Pancreas (tissue), 10 donors: ENCODE results near the gene RAD51B. TPM values are rescaled to one million over a fixed set of nuclear protein-coding genes. Genes with fewer than 3 reads are reported as not detected.
"Not testable (repeated sequence)": the region's sequence is repeated elsewhere in the genome, so short reads cannot be mapped to it uniquely, and the experiment has no call there.

Source experiments
- ATAC-seq, 4 donors: fragments of 200-7000 bp; cut with Tn5 transposase; one replicate each; pipeline versions ENCODE4 v1.8.0 to v1.9.1; 2020; ENCODE audit warnings: mild to moderate bottlenecking in 4 of 4, moderate library complexity in 4 of 4
- DNase-seq, 6 donors: peaks; one replicate each; pipeline ENCODE4 v3.0.0-alpha.2; 2020
- FAIRE-seq: peaks from 2 replicates; lab custom pipeline; 2012; peaks lifted over from hg19 to GRCh38; lab: Jason Lieb, UNC
- H3K27ac ChIP-seq, 4 donors: fragments of 200-600 bp; sonication (generic); 1 replicate in 3 of 4; 2 replicates in 1 of 4; pipeline versions ENCODE4 v1.5.0 to v1.8.0; 2020
- H3K27me3 ChIP-seq, 4 donors: fragments of 200-600 bp; one replicate each; pipeline ENCODE4 v1.8.0; 2021
- H3K36me3 ChIP-seq, 3 donors: fragments of 200-600 bp; sonication (generic) in 1 of 3; one replicate each; pipeline versions ENCODE4 v1.5.0 to v1.8.0; 2020 to 2021
- H3K4me1 ChIP-seq, 3 donors: fragments of 200-600 bp; one replicate each; pipeline ENCODE4 v1.8.0; 2021
- H3K4me3 ChIP-seq, 4 donors: fragments of 200-600 bp; sonication (generic) in 2 of 4; one replicate each; pipeline versions ENCODE4 v1.5.0 to v1.8.0; 2020 to 2021
- H3K9me3 ChIP-seq, 4 donors: fragments of 200-600 bp; one replicate each; pipeline ENCODE4 v1.8.0; 2021
- WGBS, 2 donors: extraction: QIAGEN DNeasy Blood & Tissue Kit; methylation state at CpG; one replicate each; pipeline ENCODE4 v1.1.7; 2013; 5-methylcytosine and 5-hydroxymethylcytosine counted together
- intact Hi-C, 3 donors: fragments of 100-400 bp; cut with DNase I; formaldehyde crosslinking; loops; one replicate each; pipeline versions ENCODE4 v1.11.1 to v1.14.2; 2022
- polyA plus RNA-seq, 2 donors: library from polyadenylated mRNA; stranded (reverse); fragments of 200-250 nt; gene quantifications; one replicate each; pipeline ENCODE4 v1.2.3, GENCODE V29; 2013
- total RNA-seq, 6 donors: library from RNA; stranded (reverse); fragmentation: NEBNext Ultra II Directional in 4 of 6; extraction: Animal tissue kit (Norgen Biotek cat#: 25700) in 4 of 6; gene quantifications; one replicate each; pipeline versions ENCODE4 v1.2.1 to v1.2.4, GENCODE V29; 2021 to 2023
- TF ChIP-seq, protein P1 (sequence below), 4 donors: fragments of 200-600 bp; sonication (generic) in 3 of 4; IDR thresholded peaks; one replicate each; pipeline versions ENCODE4 v1.5.0 to v1.8.0; 2021; ENCODE audit warnings: antibody characterized with exemption in 4 of 4
- donor health status: healthy with polysubstance abuse.
- donor health status: DM: no; HTN: no; CAD: no; lungs with moderate emphysema.
- donor health status: DM: no; HTN: no; CAD: no.
- donor health status: control.
- donor health status: control.
- donor health status: Bipolar disorder and iron deficiency.
- donor health status: DM: yes; HTN: yes; CAD: no.
- donor health status: DM: no; HTN: no; CAD: no.
- donor health status: DM: no; HTN: no; CAD: no.
- donor health status: DM: yes; HTN: yes; CAD: no.

Gene RAD51B
- total and polyA plus RNA-seq, 8 donors = 1.1 to 17.3 (median 5.8) TPM

- 92% methylated on average over 6 of the region's 6 CpGs for WGBS, 2 donors
- DNase-seq = no peak
- Histone ChIP-seq H3K36me3 (no peaks in the 10 kb centered on the region), H3K4me1 (no peaks in the 10 kb centered on the region), H3K27me3 (no peaks in the 10 kb centered on the region), H3K27ac (no peak overlapping the region), H3K9me3 (no peaks in the 10 kb centered on the region), H3K4me3 (no peak overlapping the region)
- ATAC-seq = no peak
- intact Hi-C loops = no loop called here
- TF ChIP-seq, protein P1, sequence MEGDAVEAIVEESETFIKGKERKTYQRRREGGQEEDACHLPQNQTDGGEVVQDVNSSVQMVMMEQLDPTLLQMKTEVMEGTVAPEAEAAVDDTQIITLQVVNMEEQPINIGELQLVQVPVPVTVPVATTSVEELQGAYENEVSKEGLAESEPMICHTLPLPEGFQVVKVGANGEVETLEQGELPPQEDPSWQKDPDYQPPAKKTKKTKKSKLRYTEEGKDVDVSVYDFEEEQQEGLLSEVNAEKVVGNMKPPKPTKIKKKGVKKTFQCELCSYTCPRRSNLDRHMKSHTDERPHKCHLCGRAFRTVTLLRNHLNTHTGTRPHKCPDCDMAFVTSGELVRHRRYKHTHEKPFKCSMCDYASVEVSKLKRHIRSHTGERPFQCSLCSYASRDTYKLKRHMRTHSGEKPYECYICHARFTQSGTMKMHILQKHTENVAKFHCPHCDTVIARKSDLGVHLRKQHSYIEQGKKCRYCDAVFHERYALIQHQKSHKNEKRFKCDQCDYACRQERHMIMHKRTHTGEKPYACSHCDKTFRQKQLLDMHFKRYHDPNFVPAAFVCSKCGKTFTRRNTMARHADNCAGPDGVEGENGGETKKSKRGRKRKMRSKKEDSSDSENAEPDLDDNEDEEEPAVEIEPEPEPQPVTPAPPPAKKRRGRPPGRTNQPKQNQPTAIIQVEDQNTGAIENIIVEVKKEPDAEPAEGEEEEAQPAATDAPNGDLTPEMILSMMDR (IDR thresholded peaks at IDR 0.05) = no peak
- FAIRE-seq = no peak
These were observed 221.2 kb downstream of the RAD51B start for GRCh38 chr14:68040633-68041369.

DNA sequence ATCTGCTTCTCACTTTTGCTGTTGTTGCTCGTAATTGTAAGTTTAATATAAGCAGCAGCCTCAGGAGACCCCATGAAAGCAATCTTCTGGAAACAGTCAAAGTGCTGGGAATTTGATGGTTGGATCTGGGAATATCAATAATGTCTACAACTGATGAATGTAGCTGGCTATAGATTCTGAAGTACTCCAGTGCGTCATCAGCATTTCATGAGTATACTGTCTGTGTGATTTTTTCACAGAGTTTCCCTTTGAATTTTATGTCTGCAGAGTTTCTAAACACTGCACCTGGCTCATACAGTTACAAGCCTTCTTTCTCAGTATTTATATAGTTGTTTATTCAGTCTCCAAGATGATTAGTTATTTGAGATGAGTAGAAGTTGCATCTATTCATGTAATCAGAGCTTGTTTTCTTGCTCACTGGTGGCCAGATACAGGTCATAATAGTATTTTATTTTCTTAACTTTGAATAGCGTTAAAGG, 222.3 kb downstream of the RAD51B start:
- no peak overlapping the region for H3K4me3 ChIP-seq
- FAIRE-seq (no peak), DNase-seq (no peak), ATAC-seq (no peak)
- no peak overlapping the region for H3K27ac ChIP-seq
- H3K36me3 ChIP-seq = no peaks in the 10 kb centered on the region
- H3K4me1 ChIP-seq = no peaks in the 10 kb centered on the region
- TF ChIP-seq, protein P1 (IDR thresholded peaks at IDR 0.05) = no peak
- H3K27me3 ChIP-seq = no peaks in the 10 kb centered on the region
- WGBS, 2 donors = 91% methylated on average over 3 of the region's 3 CpGs
- no peaks in the 10 kb centered on the region for H3K9me3 ChIP-seq
- intact Hi-C loops = no loop called here

DNA sequence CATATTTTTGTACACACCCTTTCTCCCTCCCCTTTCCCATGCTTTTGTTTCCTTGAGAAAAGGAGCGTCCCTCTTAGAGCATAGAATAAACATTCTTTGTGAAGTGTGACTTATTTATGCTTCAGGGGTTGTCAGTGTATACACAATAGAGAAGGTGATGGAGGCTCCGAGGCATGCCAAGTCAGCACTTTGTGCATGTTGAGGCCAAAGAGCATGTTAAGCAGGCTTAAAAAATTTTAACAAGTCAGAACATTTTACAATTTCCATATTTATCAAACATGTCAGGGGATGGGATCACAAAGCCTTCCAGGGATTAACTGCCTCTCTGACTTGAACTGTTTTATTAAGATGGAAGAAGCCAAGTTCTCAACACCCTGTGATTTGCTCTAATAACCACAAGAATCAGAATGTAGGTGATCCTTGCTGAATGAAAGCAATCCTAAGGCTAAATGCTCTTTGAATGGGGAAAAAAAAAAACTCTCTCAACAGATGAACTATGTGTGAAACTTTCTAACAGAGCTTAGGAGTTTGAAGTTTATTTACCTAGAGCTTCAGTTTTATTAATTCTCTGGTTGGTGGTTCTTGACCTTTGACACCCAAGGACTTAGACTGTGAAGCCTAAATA, 223.1 kb downstream of the RAD51B start:
- Histone ChIP-seq H3K36me3 (no peaks in the 10 kb centered on the region), H3K4me1 (no peaks in the 10 kb centered on the region), H3K27me3 (no peaks in the 10 kb centered on the region), H3K9me3 (no peaks in the 10 kb centered on the region), H3K27ac (no peak overlapping the region), H3K4me3 (no peak overlapping the region)
- TF ChIP-seq, protein P1 (IDR thresholded peaks at IDR 0.05) = no peak
- FAIRE-seq (no peak), ATAC-seq (no peak), DNase-seq (no peak)
- intact Hi-C loops = no loop called here
- WGBS, 2 donors = 71 to 72% methylated on average over 2 of the region's 2 CpGs

DNA sequence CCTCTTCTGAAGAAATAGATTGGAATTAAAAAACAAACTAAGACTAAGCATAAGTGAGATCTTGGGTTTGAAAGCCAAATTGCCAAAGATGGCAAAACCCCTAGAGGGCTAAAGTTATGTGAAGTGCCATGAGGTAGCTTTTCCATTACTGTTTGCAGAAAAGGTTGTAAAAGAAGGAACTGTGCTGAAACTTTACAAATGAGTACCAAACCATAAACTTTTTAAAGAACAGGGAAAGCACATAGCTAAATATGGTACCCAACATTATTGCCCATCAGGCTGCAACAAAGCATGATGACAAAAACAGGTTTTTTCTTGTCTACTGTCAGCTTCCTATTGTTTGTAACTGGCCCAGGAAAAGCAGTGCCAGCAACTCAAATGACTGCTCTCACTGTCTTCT, 224.2 kb downstream of the RAD51B start:
- Histone ChIP-seq H3K27ac (no peak overlapping the region), H3K4me1 (no peaks in the 10 kb centered on the region), H3K9me3 (no peaks in the 10 kb centered on the region), H3K4me3 (no peak overlapping the region), H3K27me3 (no peaks in the 10 kb centered on the region), H3K36me3 (no peaks in the 10 kb centered on the region)
- no peak for ATAC-seq
- no peak for FAIRE-seq
- intact Hi-C loops = no loop called here
- DNase-seq = no peak
- TF ChIP-seq, protein P1 (IDR thresholded peaks at IDR 0.05) = no peak

GRCh38 chr14:68047906-68048305, 228.3 kb downstream of the RAD51B start:
- WGBS, 2 donors = 36 to 41% methylated on average over 6 of the region's 6 CpGs
- intact Hi-C loops = no loop called here
- DNase-seq = no peak
- FAIRE-seq = peak; percentile 9
- no peak overlapping the region for H3K27ac ChIP-seq
- no peaks in the 10 kb centered on the region for H3K9me3 ChIP-seq
- peak in 2 of 4 donors; percentile 25 to 72 for ATAC-seq
- no peak overlapping the region for H3K4me3 ChIP-seq
- TF ChIP-seq, protein P1 (IDR thresholded peaks at IDR 0.05) = no peak
- no peaks in the 10 kb centered on the region for H3K4me1 ChIP-seq
- H3K36me3 ChIP-seq = no peaks in the 10 kb centered on the region
- H3K27me3 ChIP-seq = no peaks in the 10 kb centered on the region

- WGBS, 2 donors = 94 to 100% methylated on average over 2 of the region's 2 CpGs
- H3K27me3 ChIP-seq, H3K4me1 ChIP-seq, DNase-seq, ATAC-seq, H3K36me3 ChIP-seq, H3K27ac ChIP-seq, H3K9me3 ChIP-seq, H3K4me3 ChIP-seq, intact Hi-C loops, FAIRE-seq: not testable (repeated sequence)
These were observed 229.2 kb downstream of the RAD51B start for GRCh38 chr14:68048815-68049214.
